WERI-Rb-1 (cell line): ENCODE results near the gene KCNJ11.

Experiments
- DNase-seq: peaks from one replicate; pipeline ENCODE4 v3.0.0-alpha.2; 2020
- H3K27ac ChIP-seq: fragments of 250-450 bp; sonication (Bioruptor Pico); 2 replicates; pipeline ENCODE4 v1.5.1; 2020; ENCODE audit warnings: mild to moderate bottlenecking, moderate library complexity
- H3K27me3 ChIP-seq: fragments of 250-450 bp; sonication (Bioruptor Pico); 2 replicates; pipeline ENCODE4 v1.5.1; 2021; ENCODE audit warnings: mild to moderate bottlenecking, low read depth, moderate library complexity; ENCODE audit not compliant: insufficient read depth, severe bottlenecking
- H3K36me3 ChIP-seq: fragments of 250-450 bp; sonication (Bioruptor Pico); 2 replicates; pipeline ENCODE4 v1.5.1; 2020; ENCODE audit warnings: mild to moderate bottlenecking, moderate library complexity
- H3K4me3 ChIP-seq: 2 replicates; pipeline ENCODE4 v1.5.1; 2011; ENCODE audit warnings: low read depth, mild to moderate bottlenecking, control low read depth, low read length
- H3K9me3 ChIP-seq: fragments of 250-450 bp; sonication (Bioruptor Pico); 2 replicates; pipeline ENCODE4 v1.5.1; 2021; ENCODE audit warnings: mild to moderate bottlenecking, moderate library complexity; ENCODE audit not compliant: severe bottlenecking
- TF ChIP-seq, protein P1 (sequence below): IDR thresholded peaks from 2 replicates; pipeline ENCODE4 v1.5.1; 2011; ENCODE audit warnings: low read depth, mild to moderate bottlenecking, control low read depth, inconsistent platforms, low read length

The KCNJ11 gene

GRCh38 chr11:17408026-17408425 is 19.6 kb upstream of the KCNJ11 start:
- TF ChIP-seq, protein P1, sequence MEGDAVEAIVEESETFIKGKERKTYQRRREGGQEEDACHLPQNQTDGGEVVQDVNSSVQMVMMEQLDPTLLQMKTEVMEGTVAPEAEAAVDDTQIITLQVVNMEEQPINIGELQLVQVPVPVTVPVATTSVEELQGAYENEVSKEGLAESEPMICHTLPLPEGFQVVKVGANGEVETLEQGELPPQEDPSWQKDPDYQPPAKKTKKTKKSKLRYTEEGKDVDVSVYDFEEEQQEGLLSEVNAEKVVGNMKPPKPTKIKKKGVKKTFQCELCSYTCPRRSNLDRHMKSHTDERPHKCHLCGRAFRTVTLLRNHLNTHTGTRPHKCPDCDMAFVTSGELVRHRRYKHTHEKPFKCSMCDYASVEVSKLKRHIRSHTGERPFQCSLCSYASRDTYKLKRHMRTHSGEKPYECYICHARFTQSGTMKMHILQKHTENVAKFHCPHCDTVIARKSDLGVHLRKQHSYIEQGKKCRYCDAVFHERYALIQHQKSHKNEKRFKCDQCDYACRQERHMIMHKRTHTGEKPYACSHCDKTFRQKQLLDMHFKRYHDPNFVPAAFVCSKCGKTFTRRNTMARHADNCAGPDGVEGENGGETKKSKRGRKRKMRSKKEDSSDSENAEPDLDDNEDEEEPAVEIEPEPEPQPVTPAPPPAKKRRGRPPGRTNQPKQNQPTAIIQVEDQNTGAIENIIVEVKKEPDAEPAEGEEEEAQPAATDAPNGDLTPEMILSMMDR: no peak
- Histone ChIP-seq H3K9me3 (no peaks in the 10 kb centered on the region), H3K4me3 (no peak overlapping the region), H3K27me3 (no peaks in the 10 kb centered on the region), H3K27ac (no peak overlapping the region), H3K36me3 (peaks cover 4% of the 10 kb centered on the region)
- DNase-seq: no peak

DNA sequence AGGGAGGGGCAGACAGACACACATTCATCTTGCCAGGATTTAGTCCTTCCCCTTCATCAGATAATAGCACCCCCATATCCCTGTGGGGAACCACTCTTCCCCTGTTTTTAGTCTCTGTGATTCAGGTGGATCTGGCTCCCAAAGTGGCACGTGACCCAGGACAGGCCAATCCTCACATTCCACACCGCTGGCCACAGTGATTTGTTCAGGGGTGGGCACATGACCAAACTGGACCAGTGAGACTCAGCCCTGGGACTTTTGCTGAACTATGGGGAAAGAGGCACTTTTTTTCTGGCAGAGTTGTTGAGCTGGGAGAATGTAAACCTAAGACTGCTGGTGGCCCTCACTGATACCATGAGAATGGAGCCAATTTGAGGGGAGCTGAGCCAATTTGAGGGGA is 19.1 kb upstream of the KCNJ11 start:
- TF ChIP-seq, protein P1: no peak
- no peak for DNase-seq
- Histone ChIP-seq H3K27me3 (no peaks in the 10 kb centered on the region), H3K4me3 (no peak overlapping the region), H3K36me3 (peaks cover 4% of the 10 kb centered on the region), H3K9me3 (no peaks in the 10 kb centered on the region), H3K27ac (no peak overlapping the region)

DNA sequence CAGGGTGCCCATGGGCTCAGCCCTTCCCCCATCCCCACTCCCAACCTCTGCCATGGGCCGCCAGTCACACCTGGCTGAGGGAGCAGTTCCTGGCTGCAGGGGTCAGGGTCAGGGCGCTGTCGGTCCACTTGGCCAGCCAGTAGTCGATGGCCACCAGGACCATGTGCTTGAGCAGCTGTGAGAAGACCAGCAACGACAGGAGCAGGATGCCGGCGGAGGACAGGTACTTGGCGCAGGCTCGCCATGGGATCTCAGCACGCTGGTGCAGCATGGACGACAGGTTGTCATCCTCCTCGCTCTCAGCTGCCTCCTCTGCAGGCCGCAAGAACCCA is 18.3 kb upstream of the KCNJ11 start:
- no peaks in the 10 kb centered on the region for H3K9me3 ChIP-seq
- no peak overlapping the region for H3K27ac ChIP-seq
- DNase-seq: no peak
- H3K36me3 ChIP-seq: peaks cover 4% of the 10 kb centered on the region
- H3K27me3 ChIP-seq: no peaks in the 10 kb centered on the region
- no peak overlapping the region for H3K4me3 ChIP-seq
- TF ChIP-seq, protein P1: no peak

- Histone ChIP-seq H3K4me3 (no peak overlapping the region), H3K36me3 (peaks cover 4% of the 10 kb centered on the region), H3K9me3 (no peaks in the 10 kb centered on the region), H3K27ac (no peak overlapping the region), H3K27me3 (no peaks in the 10 kb centered on the region)
- TF ChIP-seq, protein P1: no peak
- no peak for DNase-seq
These were observed 17.8 kb upstream of the KCNJ11 start for GRCh38 chr11:17406082-17406817.

- DNase-seq: no peak
- Histone ChIP-seq H3K36me3 (peaks cover 4% of the 10 kb centered on the region), H3K9me3 (no peaks in the 10 kb centered on the region), H3K27me3 (no peaks in the 10 kb centered on the region), H3K27ac (no peak overlapping the region), H3K4me3 (no peak overlapping the region)
- TF ChIP-seq, protein P1: no peak
These were observed 17.0 kb upstream of the KCNJ11 start for GRCh38 chr11:17405232-17406005.
